Activated naive CD4-positive, alpha-beta T cell treated with anti-CD3 and anti-CD28 coated beads, Interleukin-2, amount 50 U/mL, for 24 hours (primary cell): Measurements from ENCODE around the gene IL1B.

ENCODE experiments used
- H3K27ac Mint-ChIP-seq: one replicate; pipeline ENCODE4 v1.8.0; 2021; ENCODE audit warnings: mild to moderate bottlenecking, mixed read lengths
- H3K27me3 Mint-ChIP-seq: one replicate; pipeline ENCODE4 v1.8.0; 2021; ENCODE audit warnings: mixed read lengths
- H3K36me3 Mint-ChIP-seq: one replicate; pipeline ENCODE4 v1.8.0; 2021; ENCODE audit warnings: mixed read lengths
- H3K4me1 Mint-ChIP-seq: one replicate; pipeline ENCODE4 v1.8.0; 2021; ENCODE audit warnings: mixed read lengths
- H3K4me3 Mint-ChIP-seq: one replicate; pipeline ENCODE4 v1.8.0; 2021; ENCODE audit warnings: mild to moderate bottlenecking, mixed read lengths
- H3K9me3 Mint-ChIP-seq: one replicate; pipeline ENCODE4 v1.8.0; 2021; ENCODE audit warnings: mixed read lengths

IL1B gene

GRCh38 chr2:112789186-112789585 lies 47.4 kb downstream of the IL1B start:
- H3K27me3 Mint-ChIP-seq = peaks cover 2% of the 10 kb centered on the region
- no peaks in the 10 kb centered on the region for H3K36me3 Mint-ChIP-seq
- H3K9me3 Mint-ChIP-seq = no peaks in the 10 kb centered on the region
- no peak overlapping the region for H3K4me3 Mint-ChIP-seq
- H3K27ac Mint-ChIP-seq = no peak overlapping the region
- H3K4me1 Mint-ChIP-seq = peaks cover 4% of the 10 kb centered on the region

GRCh38 chr2:112788653-112789052 lies 47.9 kb downstream of the IL1B start:
- H3K36me3 Mint-ChIP-seq = no peaks in the 10 kb centered on the region
- no peak overlapping the region for H3K27ac Mint-ChIP-seq

DNA sequence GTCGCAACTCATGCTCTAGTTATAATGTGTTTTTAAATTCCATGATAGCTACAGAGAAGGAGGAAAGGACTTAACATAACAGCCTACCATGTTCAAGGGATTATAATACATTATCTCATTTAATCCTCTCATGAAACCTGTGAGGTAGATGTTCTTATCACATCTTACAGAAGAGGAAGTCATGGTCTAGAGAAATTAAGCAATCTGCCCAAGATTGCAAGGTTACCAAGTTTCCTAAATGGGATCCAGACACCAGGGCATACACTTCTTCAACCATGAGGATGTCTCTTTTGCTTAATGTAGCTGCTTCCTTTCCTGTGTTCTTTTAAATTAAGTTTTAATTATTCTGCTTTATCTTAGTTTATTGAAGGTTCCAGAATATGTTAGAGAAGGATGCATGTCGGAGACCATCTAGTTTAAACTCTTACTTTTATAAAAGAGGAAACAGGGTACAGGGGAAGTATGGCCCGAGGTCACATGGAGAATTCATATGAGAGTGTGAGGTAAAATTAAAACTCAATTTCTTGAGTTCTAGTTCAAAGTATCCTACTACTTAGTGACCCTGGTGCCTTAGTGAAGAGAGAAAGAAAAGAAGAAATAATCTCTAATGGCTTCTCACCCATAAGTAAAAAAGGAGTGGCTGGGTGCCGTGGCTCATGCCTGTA lies 48.7 kb downstream of the IL1B start:
- Mint-ChIP-seq H3K36me3 (no peaks in the 10 kb centered on the region), H3K4me1 (no peaks in the 10 kb centered on the region), H3K9me3 (no peaks in the 10 kb centered on the region), H3K27me3 (peaks cover 2% of the 10 kb centered on the region), H3K4me3 (no peak overlapping the region), H3K27ac (no peak overlapping the region)

More at GRCh38 chr2:112788653-112789052, 47.9 kb downstream of the IL1B start:
- peaks cover 3% of the 10 kb centered on the region for H3K4me1 Mint-ChIP-seq
- H3K27me3 Mint-ChIP-seq = peaks cover 2% of the 10 kb centered on the region
- H3K4me3 Mint-ChIP-seq = no peak overlapping the region
- H3K9me3 Mint-ChIP-seq = no peaks in the 10 kb centered on the region

GRCh38 chr2:112787294-112787693 lies 49.3 kb downstream of the IL1B start:
- Mint-ChIP-seq H3K27me3 (peaks cover 2% of the 10 kb centered on the region), H3K36me3 (no peaks in the 10 kb centered on the region), H3K27ac (no peak overlapping the region), H3K4me1 (no peaks in the 10 kb centered on the region), H3K9me3 (no peaks in the 10 kb centered on the region), H3K4me3 (no peak overlapping the region)

- no peaks in the 10 kb centered on the region for H3K36me3 Mint-ChIP-seq
- no peaks in the 10 kb centered on the region for H3K4me1 Mint-ChIP-seq
- no peak within 1 kb of the TSS for H3K27ac Mint-ChIP-seq
- H3K4me3 Mint-ChIP-seq = no peak within 1 kb of the TSS
- H3K27me3 Mint-ChIP-seq = peaks cover 2% of the 10 kb centered on the region
- no peaks in the 10 kb centered on the region for H3K9me3 Mint-ChIP-seq
These were observed 52.1 kb downstream of the IL1B start, which contains the start of gene IL1A for GRCh38 chr2:112784199-112785189. Gene IL1A, minus strand, starts transcription at chr2:112784493. Its CDS starts 723 bp downstream, at chr2:112783770.

- Mint-ChIP-seq H3K4me1 (no peaks in the 10 kb centered on the region), H3K9me3 (no peaks in the 10 kb centered on the region), H3K36me3 (no peaks in the 10 kb centered on the region), H3K27me3 (peaks cover 8% of the 10 kb centered on the region), H3K27ac (no peak overlapping the region), H3K4me3 (no peak overlapping the region)
These were observed 53.3 kb downstream of the IL1B start for GRCh38 chr2:112783187-112783714.

DNA sequence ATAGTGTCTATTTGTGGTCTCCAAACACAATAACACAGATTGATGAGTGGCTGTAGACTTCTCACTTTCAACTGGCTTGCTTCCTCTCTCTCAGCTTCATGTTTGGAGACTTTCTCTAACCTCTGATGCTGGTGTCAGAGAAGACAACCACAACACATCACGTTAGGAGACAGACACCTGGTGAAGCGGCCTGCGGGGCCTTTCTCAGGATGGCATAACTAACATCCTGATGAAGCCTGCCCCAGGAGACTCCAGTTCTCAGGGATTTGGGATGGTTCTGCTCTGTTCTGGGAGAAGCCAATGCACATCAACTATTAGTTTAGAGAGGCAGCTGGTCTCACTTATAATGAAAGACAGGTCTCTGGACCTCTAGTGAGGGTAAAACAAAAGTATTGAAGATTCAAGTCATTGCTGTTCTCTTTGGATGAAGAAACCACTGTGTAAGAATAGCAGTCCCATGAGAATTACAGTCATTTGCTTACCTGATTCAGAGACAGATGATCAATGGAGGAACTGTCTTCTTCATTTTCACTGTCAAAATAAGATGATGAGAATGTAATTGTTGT lies 54.3 kb downstream of the IL1B start:
- peaks cover 9% of the 10 kb centered on the region for H3K27me3 Mint-ChIP-seq
- no peaks in the 10 kb centered on the region for H3K9me3 Mint-ChIP-seq
- H3K27ac Mint-ChIP-seq = no peak overlapping the region
- H3K4me1 Mint-ChIP-seq = peaks cover 2% of the 10 kb centered on the region
- no peak overlapping the region for H3K4me3 Mint-ChIP-seq
- no peaks in the 10 kb centered on the region for H3K36me3 Mint-ChIP-seq
